Gastrocnemius medialis (tissue), 4 donors: ENCODE data around the gene ASIC1. TPM values are rescaled to one million over a fixed set of nuclear protein-coding genes. Genes with fewer than 3 reads are reported as not detected.

Source experiments
- ATAC-seq, 2 donors: fragments of 150-250 bp; one replicate each; pipeline ENCODE4 v1.9.1; 2016
- DNase-seq, 2 donors: peaks; one replicate each; pipeline ENCODE4 v3.0.0-alpha.2; 2019
- H3K27ac ChIP-seq, 4 donors: fragments of 200-600 bp; sonication (generic); 1 replicate in 1 of 4; 2 replicates in 3 of 4; pipeline ENCODE4 v1.5.1; 2016 to 2018; ENCODE audit warnings: mild to moderate bottlenecking in 2 of 4, moderate library complexity in 1 of 4
- H3K27me3 ChIP-seq, 3 donors: fragments of 200-600 bp; sonication (generic) in 2 of 3; 1 replicate in 1 of 3; 2 replicates in 2 of 3; pipeline versions ENCODE4 v1.5.1 to v1.6.0; 2016 to 2019; ENCODE audit warnings: mild to moderate bottlenecking in 1 of 3, moderate library complexity in 1 of 3
- H3K36me3 ChIP-seq, 2 donors: fragments of 200-600 bp; sonication (generic) in 1 of 2; one replicate each; pipeline ENCODE4 v1.5.1; 2017 to 2018
- H3K4me1 ChIP-seq, 2 donors: fragments of 200-600 bp; sonication (generic) in 1 of 2; one replicate each; pipeline ENCODE4 v1.5.1; 2016 to 2017; ENCODE audit warnings: mild to moderate bottlenecking in 2 of 2
- H3K4me3 ChIP-seq, 4 donors: fragments of 200-600 bp; sonication (generic) in 3 of 4; 1 replicate in 1 of 4; 2 replicates in 3 of 4; pipeline ENCODE4 v1.5.1; 2016 to 2019; ENCODE audit warnings: mild to moderate bottlenecking in 2 of 4
- H3K9me3 ChIP-seq, 3 donors: fragments of 200-600 bp; sonication (generic) in 2 of 3; 1 replicate in 1 of 3; 2 replicates in 2 of 3; pipeline ENCODE4 v1.5.1; 2016 to 2019
- CTCF ChIP-seq, 5 experiments: fragments of 450-650 bp in 3 of 5; fragments of 200-600 bp in 2 of 5; sonication (generic) in 2 of 5; IDR thresholded peaks in 4 of 5; conservative IDR thresholded peaks in 1 of 5; 1 replicate in 4 of 5; 2 replicates in 1 of 5; pipeline ENCODE4 v1.5.1; 2016 to 2019; ENCODE audit warnings: antibody characterized with exemption in 5 of 5, mild to moderate bottlenecking in 3 of 5, moderate library complexity in 3 of 5
- POLR2A ChIP-seq, 2 donors: fragments of 450-650 bp; IDR thresholded peaks; one replicate each; pipeline ENCODE4 v1.6.1; 2017; ENCODE audit warnings: antibody characterized with exemption in 2 of 2, mild to moderate bottlenecking in 2 of 2, moderate library complexity in 2 of 2
- in situ Hi-C, 4 donors: fragments of 200-750 bp; cut with MboI; loops; one replicate each; pipeline versions ENCODE4 v1.15.0 to v1.8.0; 2017; ENCODE audit warnings: low sequenced_read_pairs in 4 of 4
- intact Hi-C: fragments of 100-400 bp; cut with DNase I; formaldehyde crosslinking; loops from one replicate; pipeline ENCODE4 v1.15.1; 2023; ENCODE audit warnings: low total_unique reads
- total RNA-seq, 4 donors: library from RNA; depleted of rRNA; stranded (reverse); fragments of >200 nt; gene quantifications; one replicate each; pipeline versions ENCODE4 v1.1.0 to v1.2.3, GENCODE V29; 2016

ASIC1 gene
- total RNA-seq, 4 donors from 2014 or later = 0.15 to 0.53 TPM; not detected in 2

GRCh38 chr12:50100561-50100960, 43.2 kb downstream of the ASIC1 start:
- no peak for ATAC-seq
- Histone ChIP-seq H3K36me3 (peaks cover 3 to 43% of the 10 kb centered on the region in 2 donors), H3K27ac (no peak overlapping the region), H3K4me3 (no peak overlapping the region), H3K9me3 (no peaks in the 10 kb centered on the region), H3K4me1 (peaks cover 28 to 30% of the 10 kb centered on the region in 2 donors), H3K27me3 (no peaks in the 10 kb centered on the region)
- DNase-seq = no peak
- intact Hi-C loops (no loop called here), in situ Hi-C loops (loop anchor here in 1 of 4 donors (10.0 kb wide), 1 partner anchor 64 kb away; the partner anchor contains the start of gene CERS5)
- TF ChIP-seq POLR2A (IDR thresholded peaks at IDR 0.05) (no peak), CTCF (IDR thresholded peaks at IDR 0.05 in 4 of 5, conservative IDR thresholded peaks at IDR 0.05 in 1 of 5) (no peak)

GRCh38 chr12:50101663-50102062, 44.3 kb downstream of the ASIC1 start:
- Histone ChIP-seq H3K4me1 (peaks cover 39 to 41% of the 10 kb centered on the region in 2 donors), H3K27me3 (no peaks in the 10 kb centered on the region), H3K4me3 (no peak overlapping the region), H3K27ac (peak overlapping the region; percentile 30 to 95 (median 95)), H3K9me3 (no peaks in the 10 kb centered on the region), H3K36me3 (peaks cover 0 to 34% of the 10 kb centered on the region in 2 donors)
- ATAC-seq = no peak
- in situ Hi-C loops (loop anchor here in 1 of 4 donors (10.0 kb wide), 1 partner anchor 63 kb away; the partner anchor contains the start of gene CERS5), intact Hi-C loops (no loop called here)
- DNase-seq = no peak
- no peak for TF ChIP-seq POLR2A (IDR thresholded peaks at IDR 0.05)
- TF ChIP-seq CTCF (IDR thresholded peaks at IDR 0.05 in 4 of 5, conservative IDR thresholded peaks at IDR 0.05 in 1 of 5) = peak in 4 of 5 experiments; percentile 11 to 43 (median 31)

GRCh38 chr12:50102131-50102531, 44.7 kb downstream of the ASIC1 start:
- Histone ChIP-seq H3K4me1 (peaks cover 44 to 45% of the 10 kb centered on the region in 2 donors), H3K9me3 (no peaks in the 10 kb centered on the region), H3K27me3 (no peaks in the 10 kb centered on the region), H3K36me3 (peaks cover 0 to 34% of the 10 kb centered on the region in 2 donors), H3K4me3 (no peak overlapping the region), H3K27ac (peak overlapping the region; percentile 92 to 95 (median 95))
- ATAC-seq (no peak), DNase-seq (no peak)
- TF ChIP-seq CTCF (IDR thresholded peaks at IDR 0.05 in 4 of 5, conservative IDR thresholded peaks at IDR 0.05 in 1 of 5) (no peak), POLR2A (IDR thresholded peaks at IDR 0.05) (no peak)
- in situ Hi-C loops = loop anchor here in 1 of 4 donors (10.0 kb wide), 1 partner anchor 63 kb away; the partner anchor contains the start of gene CERS5
- intact Hi-C loops = no loop called here

GRCh38 chr12:50102646-50103309, 45.4 kb downstream of the ASIC1 start:
- peaks cover 50 to 52% of the 10 kb centered on the region in 2 donors for H3K4me1 ChIP-seq
- no peaks in the 10 kb centered on the region for H3K9me3 ChIP-seq
- in situ Hi-C loops = loop anchor here in 1 of 4 donors (10.0 kb wide), 1 partner anchor 62 kb away; the partner anchor contains the start of gene CERS5
- TF ChIP-seq CTCF (IDR thresholded peaks at IDR 0.05 in 4 of 5, conservative IDR thresholded peaks at IDR 0.05 in 1 of 5) (no peak), POLR2A (IDR thresholded peaks at IDR 0.05) (no peak)
- peaks cover 0 to 30% of the 10 kb centered on the region in 2 donors for H3K36me3 ChIP-seq
- H3K27me3 ChIP-seq = no peaks in the 10 kb centered on the region
- peak in 1 of 2 donors; percentile 78 for DNase-seq
- H3K27ac ChIP-seq = peak overlapping the region; percentile 92 to 95 (median 95)
- no peak overlapping the region for H3K4me3 ChIP-seq
- peak in 1 of 2 donors; percentile 17 for ATAC-seq
- intact Hi-C loops = loop anchor here (1.0 kb wide), 1 partner anchor 13 kb away; no protein-coding TSS in a partner anchor
